ENCODE measurements around the gene INVS. TPM values are rescaled to one million over a fixed set of nuclear protein-coding genes. Genes with fewer than 3 reads are reported as not detected.
"Not testable (repeated sequence)": the region's sequence is repeated elsewhere in the genome, so short reads cannot be mapped to it uniquely, and the experiment has no call there.

The INVS gene
- total RNA-seq, 2 experiments from 2014 or later, result 30.7 to 36.7 TPM

- peaks cover 100% of the 10 kb centered on the region for H3K79me2 ChIP-seq (ENCODE audit: insufficient read depth, low read depth, low read length)
- H3K4me3 ChIP-seq (ENCODE audit: low read depth, low read length, poor library complexity, severe bottlenecking), result no peak overlapping the region
- H3K9me3 ChIP-seq (ENCODE audit: low read length), result no peaks in the 10 kb centered on the region
- TF ChIP-seq EZH2phosphoT487 (IDR thresholded peaks at IDR 0.05; ENCODE audit: borderline replicate concordance, low read depth, low read length), result no peak
- TF ChIP-seq, protein P1, sequence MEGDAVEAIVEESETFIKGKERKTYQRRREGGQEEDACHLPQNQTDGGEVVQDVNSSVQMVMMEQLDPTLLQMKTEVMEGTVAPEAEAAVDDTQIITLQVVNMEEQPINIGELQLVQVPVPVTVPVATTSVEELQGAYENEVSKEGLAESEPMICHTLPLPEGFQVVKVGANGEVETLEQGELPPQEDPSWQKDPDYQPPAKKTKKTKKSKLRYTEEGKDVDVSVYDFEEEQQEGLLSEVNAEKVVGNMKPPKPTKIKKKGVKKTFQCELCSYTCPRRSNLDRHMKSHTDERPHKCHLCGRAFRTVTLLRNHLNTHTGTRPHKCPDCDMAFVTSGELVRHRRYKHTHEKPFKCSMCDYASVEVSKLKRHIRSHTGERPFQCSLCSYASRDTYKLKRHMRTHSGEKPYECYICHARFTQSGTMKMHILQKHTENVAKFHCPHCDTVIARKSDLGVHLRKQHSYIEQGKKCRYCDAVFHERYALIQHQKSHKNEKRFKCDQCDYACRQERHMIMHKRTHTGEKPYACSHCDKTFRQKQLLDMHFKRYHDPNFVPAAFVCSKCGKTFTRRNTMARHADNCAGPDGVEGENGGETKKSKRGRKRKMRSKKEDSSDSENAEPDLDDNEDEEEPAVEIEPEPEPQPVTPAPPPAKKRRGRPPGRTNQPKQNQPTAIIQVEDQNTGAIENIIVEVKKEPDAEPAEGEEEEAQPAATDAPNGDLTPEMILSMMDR (conservative IDR thresholded peaks at IDR 0.05; ENCODE audit: low read length), result no peak
- H3K36me3 ChIP-seq (ENCODE audit: insufficient read depth, low read length), result peaks cover 32% of the 10 kb centered on the region
- peak overlapping the region; percentile 72 for H3K4me2 ChIP-seq (ENCODE audit: low read length)
- BruUV-seq (replicated peaks), result no TSS peak
- H3K4me1 ChIP-seq (ENCODE audit: insufficient read depth, low read length, poor library complexity, severe bottlenecking), result peaks cover 100% of the 10 kb centered on the region
- H3K9me2 ChIP-seq (ENCODE audit: insufficient read depth, low read length), result no peaks in the 10 kb centered on the region
- ChIA-PET CTCF (ENCODE audit: unreplicated experiment) (no interaction called here), POLR2A (interaction anchor here (7.7 kb wide), 1 partner anchor 9 kb away, joined by 108 read pairs; no protein-coding TSS in a partner anchor)
- intact Hi-C loops (cut with micrococcal nuclease; ENCODE audit: unreplicated experiment), result loop anchor here (10.0 kb wide), 1 partner anchor 977 kb away; no protein-coding TSS in a partner anchor
- H3K27ac ChIP-seq (ENCODE audit: low read depth, low read length, poor library complexity, severe bottlenecking), result peak overlapping the region; percentile 62
- no peak for DNase-seq (ENCODE audit: low spot score)
- H4K20me1 ChIP-seq (ENCODE audit: insufficient read depth, low read length), result peaks cover 3% of the 10 kb centered on the region
- no peak overlapping the region for H2AFZ ChIP-seq (ENCODE audit: low read length)
These were observed 7.0 kb upstream of the INVS start for GRCh38 chr9:100092066-100092465.

GRCh38 chr9:100094411-100094810 is 4.6 kb upstream of the INVS start:
- ChIA-PET CTCF (ENCODE audit: unreplicated experiment) (interaction anchor here (0.7 kb wide), 1 partner anchor 8 kb away, joined by 3 read pairs; no protein-coding TSS in a partner anchor), POLR2A (interaction anchor here (0.6 to 7.7 kb wide), 5 partner anchors 11 to 273 kb away, joined by 3 to 108 read pairs (median 3); partner anchors contain the start of gene NR4A3)
- H3K36me3 ChIP-seq (ENCODE audit: insufficient read depth, low read length), result peaks cover 32% of the 10 kb centered on the region
- H3K79me2 ChIP-seq (ENCODE audit: insufficient read depth, low read depth, low read length), result peaks cover 95% of the 10 kb centered on the region
- peak overlapping the region; percentile 62 for H3K27ac ChIP-seq (ENCODE audit: low read depth, low read length, poor library complexity, severe bottlenecking)
- not testable (repeated sequence) for H2AFZ ChIP-seq (ENCODE audit: low read length); BruUV-seq (replicated peaks); DNase-seq (ENCODE audit: low spot score); H3K9me3 ChIP-seq (ENCODE audit: low read length); H4K20me1 ChIP-seq (ENCODE audit: insufficient read depth, low read length); H3K9me2 ChIP-seq (ENCODE audit: insufficient read depth, low read length)
- H3K4me2 ChIP-seq (ENCODE audit: low read length), result peak overlapping the region; percentile 72
- H3K4me3 ChIP-seq (ENCODE audit: low read depth, low read length, poor library complexity, severe bottlenecking), result peak overlapping the region; percentile 18
- peaks cover 77% of the 10 kb centered on the region for H3K4me1 ChIP-seq (ENCODE audit: insufficient read depth, low read length, poor library complexity, severe bottlenecking)
- intact Hi-C loops (cut with micrococcal nuclease; ENCODE audit: unreplicated experiment), result loop anchor here (10.0 kb wide), 1 partner anchor 980 kb away; no protein-coding TSS in a partner anchor

- Histone ChIP-seq H3K9me2 (ENCODE audit: insufficient read depth, low read length) (no peaks in the 10 kb centered on the region), H3K9me3 (ENCODE audit: low read length) (no peaks in the 10 kb centered on the region), H2AFZ (ENCODE audit: low read length) (no peak overlapping the region), H3K27ac (ENCODE audit: low read depth, low read length, poor library complexity, severe bottlenecking) (peak overlapping the region; percentile 35), H3K4me2 (ENCODE audit: low read length) (peak overlapping the region; percentile 79), H3K4me3 (ENCODE audit: low read depth, low read length, poor library complexity, severe bottlenecking) (peak overlapping the region; percentile 97), H3K4me1 (ENCODE audit: insufficient read depth, low read length, poor library complexity, severe bottlenecking) (peaks cover 60% of the 10 kb centered on the region), H3K79me2 (ENCODE audit: insufficient read depth, low read depth, low read length) (peaks cover 89% of the 10 kb centered on the region), H3K36me3 (ENCODE audit: insufficient read depth, low read length) (peaks cover 33% of the 10 kb centered on the region), H4K20me1 (ENCODE audit: insufficient read depth, low read length) (peaks cover 9% of the 10 kb centered on the region)
- TF ChIP-seq, protein P1 (conservative IDR thresholded peaks at IDR 0.05; ENCODE audit: low read length), result no peak
- no peak for TF ChIP-seq EZH2phosphoT487 (IDR thresholded peaks at IDR 0.05; ENCODE audit: borderline replicate concordance, low read depth, low read length)
- DNase-seq (ENCODE audit: low spot score), result no peak
- BruUV-seq (replicated peaks), result no TSS peak
- POLR2A ChIA-PET, result interaction anchor here (0.6 to 7.7 kb wide), 7 partner anchors 9 to 46 kb away, joined by 3 to 108 read pairs (median 4); no protein-coding TSS in a partner anchor
- intact Hi-C loops (cut with micrococcal nuclease; ENCODE audit: unreplicated experiment), result loop anchor here (5.0 to 10.0 kb wide), 3 partner anchors 39 to 982 kb away; no protein-coding TSS in a partner anchor
- CTCF ChIA-PET (ENCODE audit: unreplicated experiment), result no interaction called here
These were observed 2.6 kb upstream of the INVS start for GRCh38 chr9:100096378-100096916.

Measured in OCI-LY7 (cell line).